GM21515 (cell line): ENCODE measurements around the gene BBS1.

Experiments used
- ATAC-seq: cut with Tn5 transposase; IDR thresholded peaks from one replicate; pipeline ENCODE4 v1.9.1; 2021; ENCODE audit not compliant: unreplicated experiment

BBS1 gene

GRCh38 chr11:66548774-66549630 lies 38.6 kb downstream of the BBS1 start:
- no peak for ATAC-seq

GRCh38 chr11:66549696-66550095 lies 39.3 kb downstream of the BBS1 start:
- no peak for ATAC-seq

GRCh38 chr11:66550887-66551286 lies 40.5 kb downstream of the BBS1 start:
- no peak for ATAC-seq

GRCh38 chr11:66554602-66555001 lies 44.2 kb downstream of the BBS1 start:
- ATAC-seq: no peak

GRCh38 chr11:66555416-66555815 lies 45.0 kb downstream of the BBS1 start:
- no peak for ATAC-seq

- no peak for ATAC-seq
Observed at GRCh38 chr11:66556086-66556485, 45.7 kb downstream of the BBS1 start.

- ATAC-seq: no peak
Observed at GRCh38 chr11:66557733-66558326, 47.4 kb downstream of the BBS1 start.

GRCh38 chr11:66559142-66559865 lies 48.9 kb downstream of the BBS1 start:
- no peak for ATAC-seq

- no peak for ATAC-seq
Observed at GRCh38 chr11:66559866-66560676, 49.6 kb downstream of the BBS1 start.

GRCh38 chr11:66561178-66561974 lies 50.9 kb downstream of the BBS1 start:
- no peak for ATAC-seq

GRCh38 chr11:66561975-66562248 lies 51.5 kb downstream of the BBS1 start:
- no peak for ATAC-seq

GRCh38 chr11:66562275-66562674 lies 51.8 kb downstream of the BBS1 start:
- no peak for ATAC-seq

GRCh38 chr11:66562907-66563583 lies 52.6 kb downstream of the BBS1 start:
- no peak for ATAC-seq

GRCh38 chr11:66563832-66564231 lies 53.4 kb downstream of the BBS1 start:
- ATAC-seq: no peak

- ATAC-seq: no peak
Observed at GRCh38 chr11:66564538-66564937, 54.1 kb downstream of the BBS1 start.

GRCh38 chr11:66564984-66565383 lies 54.5 kb downstream of the BBS1 start:
- ATAC-seq: no peak

GRCh38 chr11:66566221-66566620 lies 55.8 kb downstream of the BBS1 start:
- ATAC-seq: no peak

GRCh38 chr11:66567787-66568123 lies 57.3 kb downstream of the BBS1 start:
- ATAC-seq: no peak

- no peak for ATAC-seq
Observed at GRCh38 chr11:66568124-66568916, 57.9 kb downstream of the BBS1 start, which contains the start of gene CTSF. Gene CTSF (minus strand): TSS chr11:66568606. CDS start chr11:66568486, 120 bp downstream.
